Posterior vena cava (tissue), 2 donors: ENCODE results near the gene HSPB1. TPM values are rescaled to one million over a fixed set of nuclear protein-coding genes. Genes with fewer than 3 reads are reported as not detected.
"Not testable (repeated sequence)": the region's sequence is repeated elsewhere in the genome, so short reads cannot be mapped to it uniquely, and the experiment has no call there.

Experiments used
- DNase-seq: peaks from one replicate; pipeline ENCODE4 v3.0.0-alpha.2; 2020; ENCODE audit warnings: low spot score
- intact Hi-C, 2 donors: fragments of 100-400 bp; cut with DNase I; formaldehyde crosslinking; loops; one replicate each; pipeline versions ENCODE4 v1.14.1 to v1.14.2; 2022 to 2023
- total RNA-seq, 2 donors: library from RNA; stranded (reverse); fragmentation: NEBNext Ultra II Directional; extraction: Animal tissue kit (Norgen Biotek cat#: 25700); gene quantifications; one replicate each; pipeline ENCODE4 v1.2.1, GENCODE V29; 2021
- donor health status: DM: yes; HTN: yes; CAD: no.
- donor health status: DM: yes; HTN: yes; CAD: no.

HSPB1 gene
- total RNA-seq, 2 donors from 2014 or later: 2,473 to 2,747 TPM

DNA sequence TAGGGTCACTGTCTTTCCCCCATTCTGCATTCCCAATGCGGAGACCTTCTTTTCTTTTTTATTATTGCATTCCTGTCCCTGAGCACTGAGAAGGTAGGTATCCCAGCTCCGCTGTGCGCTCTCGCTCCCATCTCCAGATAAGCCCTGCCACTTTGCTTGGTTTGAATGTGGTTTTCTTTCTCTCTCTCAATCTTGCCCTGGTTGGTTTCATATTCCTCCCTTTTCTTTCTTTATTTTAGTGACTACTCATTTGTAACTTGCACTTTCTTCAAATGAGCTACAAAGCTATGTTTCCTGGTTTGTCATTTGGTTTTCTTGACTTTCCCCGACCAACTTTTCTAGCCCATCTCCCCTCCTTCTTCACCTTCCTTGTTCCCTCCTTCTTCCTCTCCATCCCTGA, 29.0 kb upstream of the HSPB1 start:
- DNase-seq: no peak
- intact Hi-C loops: no loop called here

- no peak for DNase-seq
- intact Hi-C loops: no loop called here
These were observed 23.9 kb upstream of the HSPB1 start for GRCh38 chr7:76278540-76278939.

- DNase-seq: no peak
- intact Hi-C loops: loop anchor here in 1 of 2 donors (10.0 kb wide), 1 partner anchor 106 kb away; no protein-coding TSS in a partner anchor
These were observed 22.1 kb upstream of the HSPB1 start for GRCh38 chr7:76280408-76280807.

DNA sequence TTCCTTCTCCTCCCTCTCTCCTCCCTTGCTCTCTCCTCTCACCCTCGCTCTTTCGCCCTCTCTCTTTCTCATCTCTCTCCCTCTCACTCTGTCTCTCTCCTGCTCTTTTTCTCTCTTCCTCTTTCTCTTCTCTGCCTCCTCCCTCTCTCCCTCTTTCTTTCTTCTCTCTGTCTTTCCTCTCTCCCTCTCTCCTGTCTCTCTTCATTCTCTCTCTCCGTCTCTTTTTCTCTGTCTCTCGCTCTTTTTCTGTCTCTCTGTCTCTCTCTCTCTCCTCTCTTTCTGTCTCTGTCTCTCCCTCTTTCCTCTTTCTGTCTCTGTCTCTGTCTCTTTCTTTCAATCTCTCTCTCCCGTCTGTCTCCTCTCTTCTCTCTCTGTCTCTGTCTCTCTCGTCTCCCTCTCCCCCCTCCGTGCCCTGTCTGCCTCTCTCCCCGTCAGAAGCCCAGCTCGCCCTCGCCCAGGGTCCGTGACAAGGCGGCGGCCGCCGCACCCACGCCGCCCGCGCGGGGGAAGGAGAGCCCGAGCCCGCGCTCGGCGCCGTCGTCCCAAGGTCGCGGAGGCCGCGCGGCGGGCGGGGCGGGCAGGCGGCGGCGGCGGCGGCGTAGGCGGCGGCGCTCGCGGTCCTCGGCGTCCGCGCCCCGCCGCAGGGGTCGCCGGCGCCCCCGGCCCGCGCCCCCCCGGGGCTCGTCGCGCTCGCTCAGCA, 21.3 kb upstream of the HSPB1 start:
- no peak for DNase-seq
- intact Hi-C loops: loop anchor here in 1 of 2 donors (10.0 kb wide), 1 partner anchor 106 kb away; no protein-coding TSS in a partner anchor

DNA sequence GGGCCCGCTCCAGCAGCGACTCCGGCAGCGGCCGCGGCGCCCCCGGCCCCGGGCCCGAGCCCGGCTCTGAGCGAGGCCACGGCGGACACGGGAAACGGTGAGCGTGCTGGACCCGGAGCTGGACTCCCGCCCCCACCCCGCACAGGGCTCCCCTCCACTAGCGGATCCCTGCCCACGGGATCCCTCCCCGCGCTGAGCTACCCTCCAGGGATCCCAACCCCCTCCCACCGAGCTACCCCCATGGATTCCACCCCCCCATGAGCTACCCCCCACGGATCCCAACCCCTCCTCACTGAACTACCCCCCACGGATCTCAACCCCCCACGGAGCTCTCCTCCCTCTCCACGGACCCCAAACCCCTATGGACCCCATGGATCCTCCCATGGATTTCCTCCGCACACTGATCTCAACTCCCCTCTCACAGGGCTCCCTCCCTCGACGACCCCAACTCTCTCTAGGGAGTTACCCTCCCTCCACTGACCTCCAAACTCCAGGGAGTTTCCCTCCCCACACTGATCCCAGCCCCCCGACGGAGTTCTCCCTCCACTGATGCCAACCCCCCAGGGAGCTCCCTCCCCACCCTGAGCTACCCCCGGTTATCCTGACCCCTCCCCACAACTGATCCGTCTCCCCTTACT, 20.6 kb upstream of the HSPB1 start:
- no peak for DNase-seq

DNA sequence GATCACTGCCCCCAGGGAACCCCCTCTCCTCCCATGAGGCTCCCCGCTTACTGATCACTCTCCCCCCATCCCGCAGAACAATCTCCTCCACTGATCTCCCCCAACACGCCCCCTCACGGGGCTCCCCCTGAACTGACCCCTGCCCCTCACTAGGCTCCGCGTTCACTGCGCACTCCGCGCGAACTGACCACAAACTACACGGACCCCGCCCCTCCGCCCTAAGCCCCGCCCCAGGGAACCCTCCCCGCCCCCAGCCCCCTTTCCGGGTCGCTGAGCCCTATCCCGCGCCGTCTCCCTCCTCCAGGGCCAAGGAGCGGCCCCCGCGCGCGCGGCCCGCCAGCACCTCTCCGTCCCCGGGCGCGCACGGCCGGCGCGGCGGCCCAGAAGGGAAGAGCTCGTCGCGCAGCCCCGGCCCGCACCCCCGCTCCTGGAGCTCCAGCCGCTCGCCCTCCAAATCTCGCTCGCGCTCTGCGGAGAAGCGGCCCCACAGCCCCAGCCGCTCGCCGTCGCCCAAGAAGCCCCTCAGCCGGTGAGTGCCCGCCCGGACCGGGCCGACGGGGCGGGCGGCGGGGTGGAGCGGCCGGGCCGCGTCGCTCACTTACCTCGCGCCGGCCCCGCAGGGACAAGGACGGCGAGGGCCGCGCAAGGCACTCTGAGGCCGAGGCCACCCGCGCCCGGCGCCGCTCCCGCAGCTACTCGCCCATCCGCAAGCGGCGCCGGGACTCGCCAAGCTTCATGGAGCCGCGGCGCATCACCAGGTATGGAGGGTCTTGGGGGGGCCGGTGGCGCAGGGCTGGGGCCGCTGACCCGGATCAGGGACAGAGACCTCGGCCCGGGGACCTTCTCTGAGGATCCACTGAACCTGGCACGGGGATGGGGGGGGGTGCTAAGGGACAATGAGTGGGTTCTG, 19.9 kb upstream of the HSPB1 start:
- DNase-seq: no peak
- intact Hi-C loops: loop anchor here in 1 of 2 donors (10.0 kb wide), 1 partner anchor 108 kb away; no protein-coding TSS in a partner anchor

More for the DNA sequence above, 20.6 kb upstream of the HSPB1 start:
- intact Hi-C loops: loop anchor here in 1 of 2 donors (10.0 kb wide), 1 partner anchor 107 kb away; no protein-coding TSS in a partner anchor

- intact Hi-C loops: loop anchor here in 1 of 2 donors (10.0 kb wide), 1 partner anchor 109 kb away; no protein-coding TSS in a partner anchor
- no peak for DNase-seq
These were observed 19.0 kb upstream of the HSPB1 start for GRCh38 chr7:76283254-76284159.

DNA sequence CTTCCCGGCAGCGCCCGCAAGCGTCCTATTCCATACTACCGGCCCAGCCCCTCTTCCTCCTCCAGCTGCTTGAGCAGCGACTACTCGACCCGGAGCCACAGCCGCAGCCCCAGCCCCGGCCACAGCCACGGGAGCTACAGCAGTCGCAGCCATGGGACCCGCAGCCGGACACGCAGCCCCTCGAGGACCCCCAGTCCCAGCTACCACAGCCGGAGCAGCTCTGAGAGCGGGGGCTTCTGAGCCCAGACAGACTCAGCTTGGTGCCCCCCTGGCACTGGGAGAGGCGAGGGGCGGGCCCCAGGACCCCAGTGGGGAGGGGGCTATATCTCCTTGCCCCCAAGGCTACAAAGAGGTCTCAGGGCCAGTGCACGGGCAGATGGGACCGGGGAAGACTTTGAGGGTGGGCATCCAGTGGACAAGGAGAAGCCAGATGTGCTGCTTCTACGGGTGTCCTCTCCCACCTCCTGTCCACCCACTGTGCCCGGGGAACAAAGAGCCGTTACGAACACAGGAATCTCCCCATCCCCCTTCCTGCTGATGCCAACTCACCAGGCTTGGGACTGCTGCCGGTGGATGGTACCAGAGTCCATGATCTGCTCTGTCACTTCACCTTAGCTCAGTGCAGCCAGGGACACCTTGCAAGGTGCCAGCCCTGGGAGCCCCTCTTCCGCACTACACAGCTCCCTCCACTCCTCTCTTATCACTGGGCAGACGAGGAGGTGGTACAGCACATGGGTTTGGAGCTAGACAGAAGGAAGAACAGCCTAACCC, 16.7 kb upstream of the HSPB1 start:
- intact Hi-C loops: loop anchor here in 1 of 2 donors (10.0 kb wide), 1 partner anchor 111 kb away; no protein-coding TSS in a partner anchor
- DNase-seq: no peak

DNA sequence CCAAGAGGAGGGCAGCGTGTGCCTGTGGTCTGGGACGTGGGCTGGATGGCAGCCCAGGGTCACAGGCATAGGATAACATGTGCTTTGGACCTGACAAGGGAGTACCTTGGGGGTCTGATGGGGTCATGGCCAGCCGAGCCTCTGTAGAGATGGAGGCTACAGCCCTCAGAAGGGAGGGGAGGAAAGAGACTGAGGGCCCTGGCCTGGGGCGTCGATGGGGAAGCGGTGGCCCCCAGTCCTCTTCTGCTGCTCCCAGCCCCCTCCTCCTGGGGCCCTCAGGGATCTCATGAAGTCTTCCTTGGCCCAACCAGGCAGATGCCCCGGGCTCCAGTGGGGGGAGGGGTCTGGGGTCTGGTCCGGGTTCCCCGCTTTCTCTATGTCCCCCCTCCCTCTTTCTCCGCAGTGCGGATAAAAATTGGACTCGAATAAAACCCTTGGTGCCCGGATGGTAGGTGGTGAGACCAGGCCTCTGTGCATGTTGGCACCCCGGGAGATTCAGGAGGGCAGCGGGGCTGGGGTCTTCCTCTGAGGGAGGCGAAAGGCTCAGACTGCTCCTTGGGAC, 15.6 kb upstream of the HSPB1 start:
- intact Hi-C loops: loop anchor here in 1 of 2 donors (10.0 kb wide), 1 partner anchor 112 kb away; no protein-coding TSS in a partner anchor
- DNase-seq: no peak

DNA sequence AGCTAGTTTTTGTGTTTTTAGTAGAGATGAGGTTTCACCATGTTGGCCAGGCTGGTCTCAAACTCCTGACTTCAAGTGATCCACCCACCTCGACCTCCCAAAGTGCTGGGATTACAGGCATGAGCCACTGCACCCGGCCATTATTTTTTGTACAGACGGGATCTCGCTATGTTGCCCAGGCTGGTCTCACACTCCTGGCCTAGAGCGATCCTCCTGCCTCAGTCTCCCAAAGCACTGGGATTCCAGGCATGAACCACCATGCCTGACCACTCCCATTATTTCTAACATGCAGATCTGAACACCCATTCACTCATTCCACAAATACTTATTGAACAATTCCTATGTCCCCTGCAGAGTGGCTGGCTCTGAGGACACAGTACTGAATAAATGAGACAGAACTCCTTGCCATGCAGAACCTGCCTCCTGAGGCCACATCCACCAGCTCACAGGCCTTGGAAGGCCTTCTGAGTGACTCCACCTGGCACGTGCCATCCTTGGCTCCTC, 11.6 kb upstream of the HSPB1 start:
- DNase-seq: not testable (repeated sequence)
- intact Hi-C loops: loop anchor here in 1 of 2 donors (2.0 kb wide), 1 partner anchor 24 kb away; no protein-coding TSS in a partner anchor

GRCh38 chr7:76291351-76292212, 10.9 kb upstream of the HSPB1 start:
- intact Hi-C loops: loop anchor here in 1 of 2 donors (2.0 kb wide), 1 partner anchor 23 kb away; no protein-coding TSS in a partner anchor

GRCh38 chr7:76292213-76292573, 10.3 kb upstream of the HSPB1 start:
- no peak for DNase-seq
- intact Hi-C loops: no loop called here

More at GRCh38 chr7:76291351-76292212, 10.9 kb upstream of the HSPB1 start:
- peak; percentile 98 for DNase-seq

DNA sequence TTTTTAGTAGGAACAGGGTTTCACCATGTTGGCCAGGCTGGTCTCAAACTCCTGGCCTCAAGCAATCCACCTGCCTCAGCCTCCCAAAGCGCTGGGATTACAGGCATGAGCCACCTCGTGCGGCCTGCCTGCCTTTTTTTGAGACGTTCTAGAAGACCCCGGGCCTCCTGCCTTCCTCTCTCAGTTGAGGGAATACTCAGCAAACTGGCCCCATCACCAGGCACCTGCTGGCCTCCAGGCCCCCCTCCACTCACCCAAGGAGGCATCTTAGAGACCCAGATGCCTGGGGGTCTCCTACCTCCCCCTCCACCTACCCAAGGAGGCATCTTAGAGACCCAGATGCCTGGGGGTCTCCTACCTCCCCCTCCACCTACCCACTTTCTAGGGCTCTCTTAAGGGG, 9.6 kb upstream of the HSPB1 start:
- DNase-seq, intact Hi-C loops: not testable (repeated sequence)

DNA sequence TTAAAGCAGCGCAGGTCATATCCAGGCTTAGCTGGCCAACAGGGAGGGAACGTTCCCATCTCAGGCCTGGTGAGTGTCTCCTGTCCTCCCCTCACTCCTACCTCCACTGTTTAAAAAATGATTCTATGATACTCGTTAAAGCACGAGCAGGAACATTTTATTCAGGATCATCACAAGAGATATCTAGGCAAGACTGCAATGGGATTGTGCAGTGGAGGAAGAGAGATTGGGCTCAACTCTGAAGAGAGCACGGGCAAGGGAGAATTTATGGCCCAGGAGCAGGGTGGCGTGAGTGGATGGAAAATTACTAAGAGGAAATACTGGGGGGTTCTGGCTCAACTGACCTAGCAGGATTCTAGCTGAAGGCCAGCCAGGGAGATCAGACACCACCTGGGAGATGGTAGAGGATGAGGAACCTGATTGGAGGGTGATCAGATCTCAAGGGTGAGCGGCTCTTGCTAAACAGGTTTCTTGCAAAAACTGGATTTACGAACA, 9.0 kb upstream of the HSPB1 start:
- no peak for DNase-seq
- intact Hi-C loops: no loop called here

DNA sequence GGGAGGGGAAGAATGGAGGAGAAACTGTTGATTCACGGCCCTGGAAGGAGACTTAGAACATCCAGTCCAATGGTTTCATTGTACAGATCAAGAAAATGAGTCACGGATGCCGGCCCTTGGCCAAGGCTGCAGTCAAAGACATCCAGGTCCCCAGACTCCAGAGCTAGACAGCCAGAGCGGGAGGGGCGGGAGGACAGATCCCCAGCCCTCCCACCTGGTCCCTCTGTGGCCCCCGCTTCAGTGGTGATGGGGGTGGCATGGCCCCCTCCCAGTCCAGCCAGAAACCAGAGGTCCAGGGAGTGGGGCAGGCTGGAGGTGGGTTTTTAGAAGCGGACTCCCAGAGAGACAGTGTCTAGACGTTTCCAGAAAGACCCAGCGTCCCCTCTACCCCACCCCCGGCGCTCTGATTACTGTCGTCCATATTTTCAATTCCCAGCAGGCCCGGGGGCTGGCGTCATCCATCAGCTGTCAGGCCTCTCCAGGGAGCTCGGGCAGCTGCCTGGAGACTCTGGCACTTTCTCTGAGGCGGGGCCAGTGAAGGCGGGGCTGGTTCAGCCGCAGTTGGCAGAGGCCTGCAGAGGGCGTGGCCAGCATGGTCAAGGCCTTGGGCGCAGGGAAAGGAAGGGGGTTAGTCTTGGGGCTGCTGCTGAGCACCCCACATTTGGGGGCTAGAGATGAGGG, 8.0 kb upstream of the HSPB1 start:
- peak; percentile 99 for DNase-seq
- intact Hi-C loops: no loop called here
